Liver (tissue), 9 donors: ENCODE data around the gene WWOX. TPM values are rescaled to one million over a fixed set of nuclear protein-coding genes. Genes with fewer than 3 reads are reported as not detected.

Source experiments
- DNase-seq: peaks from one replicate; pipeline ENCODE4 v3.0.0-alpha.2; 2017; ENCODE audit warnings: low spot score
- H3K27ac ChIP-seq, 2 donors: one replicate each; pipeline ENCODE4 v1.7.0; 2013; ENCODE audit warnings: inconsistent platforms in 2 of 2, low read length in 2 of 2, control low read depth in 1 of 2, low read depth in 1 of 2, mild to moderate bottlenecking in 1 of 2
- H3K27me3 ChIP-seq, 4 donors: one replicate each; pipeline versions ENCODE4 v1.6.1 to v1.7.0; 2013; ENCODE audit warnings: low read length in 3 of 4, inconsistent platforms in 1 of 4, mild to moderate bottlenecking in 1 of 4, moderate library complexity in 1 of 4; ENCODE audit not compliant: control insufficient read depth in 4 of 4, insufficient read depth in 4 of 4
- H3K36me3 ChIP-seq, 4 donors: one replicate each; pipeline versions ENCODE4 v1.6.1 to v1.7.0; 2013; ENCODE audit warnings: low read length in 3 of 4, mild to moderate bottlenecking in 3 of 4, low read depth in 1 of 4, moderate library complexity in 1 of 4; ENCODE audit not compliant: control insufficient read depth in 4 of 4, insufficient read depth in 3 of 4
- H3K4me1 ChIP-seq, 4 donors: one replicate each; pipeline versions ENCODE4 v1.6.1 to v1.7.0; 2013; ENCODE audit warnings: low read length in 3 of 4, mild to moderate bottlenecking in 3 of 4, moderate library complexity in 1 of 4; ENCODE audit not compliant: control insufficient read depth in 4 of 4, insufficient read depth in 4 of 4
- H3K4me3 ChIP-seq, 3 donors: one replicate each; pipeline versions ENCODE4 v1.6.1 to v1.7.0; 2013; ENCODE audit warnings: low read length in 3 of 3, control low read depth in 1 of 3, low read depth in 1 of 3, mild to moderate bottlenecking in 1 of 3
- H3K9ac ChIP-seq, 2 donors: one replicate each; pipeline ENCODE4 v1.7.0; 2013; ENCODE audit warnings: low read length in 2 of 2, mild to moderate bottlenecking in 2 of 2, moderate library complexity in 2 of 2, control low read depth in 1 of 2, low read depth in 1 of 2
- H3K9me3 ChIP-seq, 4 donors: one replicate each; pipeline versions ENCODE4 v1.6.1 to v1.7.0; 2013; ENCODE audit warnings: low read length in 3 of 4; ENCODE audit not compliant: control insufficient read depth in 4 of 4
- ATF3 ChIP-seq: IDR thresholded peaks from 2 replicates; pipeline ENCODE4 v1.6.1; 2016; ENCODE audit warnings: antibody characterized with exemption
- CTCF ChIP-seq: fragments of 150-350 bp; IDR thresholded peaks from 2 replicates; pipeline ENCODE4 v1.5.1; 2017; ENCODE audit warnings: improper control_type of control experiment, low read depth, low read length; ENCODE audit not compliant: missing input control
- EGR1 ChIP-seq, 2 donors: IDR thresholded peaks; 2 replicates each; pipeline ENCODE4 v1.6.1; 2016 to 2018; ENCODE audit warnings: antibody characterized with exemption in 2 of 2, low read depth in 2 of 2
- FOXA1 ChIP-seq: IDR thresholded peaks from 2 replicates; pipeline ENCODE4 v1.6.1; 2016; ENCODE audit warnings: antibody characterized with exemption
- FOXA2 ChIP-seq: IDR thresholded peaks from 2 replicates; pipeline ENCODE4 v1.6.1; 2016; ENCODE audit warnings: antibody characterized with exemption
- GABPA ChIP-seq, 2 donors: IDR thresholded peaks in 1 of 2; conservative IDR thresholded peaks in 1 of 2; 2 replicates each; pipeline ENCODE4 v1.6.1; 2016; ENCODE audit warnings: antibody characterized with exemption in 2 of 2, mild to moderate bottlenecking in 1 of 2, moderate library complexity in 1 of 2
- HNF4A ChIP-seq, 2 donors: conservative IDR thresholded peaks; 2 replicates each; pipeline ENCODE4 v1.6.1; 2016; ENCODE audit warnings: antibody characterized with exemption in 2 of 2, mild to moderate bottlenecking in 2 of 2
- HNF4G ChIP-seq: IDR thresholded peaks from 2 replicates; pipeline ENCODE4 v1.6.1; 2016; ENCODE audit warnings: antibody characterized with exemption
- JUND ChIP-seq, 2 donors: IDR thresholded peaks; 2 replicates each; pipeline ENCODE4 v1.6.1; 2016; ENCODE audit warnings: antibody characterized with exemption in 2 of 2
- MAX ChIP-seq: IDR thresholded peaks from 2 replicates; pipeline ENCODE4 v1.6.1; 2016; ENCODE audit warnings: antibody characterized with exemption
- NR2F2 ChIP-seq: IDR thresholded peaks from 2 replicates; pipeline ENCODE4 v1.6.1; 2016; ENCODE audit warnings: antibody characterized with exemption
- RAD21 ChIP-seq, 2 donors: IDR thresholded peaks; 2 replicates each; pipeline ENCODE4 v1.6.1; 2016; ENCODE audit warnings: antibody characterized with exemption in 2 of 2, mild to moderate bottlenecking in 2 of 2
- REST ChIP-seq: IDR thresholded peaks from 2 replicates; pipeline ENCODE4 v1.6.1; 2016; ENCODE audit warnings: antibody characterized with exemption, mild to moderate bottlenecking
- RXRA ChIP-seq, 2 donors: IDR thresholded peaks; 2 replicates each; pipeline ENCODE4 v1.6.1; 2017 to 2018; ENCODE audit warnings: antibody characterized with exemption in 2 of 2, mild to moderate bottlenecking in 1 of 2
- SP1 ChIP-seq: IDR thresholded peaks from 2 replicates; pipeline ENCODE4 v1.6.1; 2018; ENCODE audit warnings: antibody characterized with exemption, mild to moderate bottlenecking
- TAF1 ChIP-seq: conservative IDR thresholded peaks from 2 replicates; pipeline ENCODE4 v1.6.1; 2016; ENCODE audit warnings: antibody characterized with exemption, mild to moderate bottlenecking
- YY1 ChIP-seq: IDR thresholded peaks from 2 replicates; pipeline ENCODE4 v1.6.1; 2016; ENCODE audit warnings: antibody characterized with exemption, mild to moderate bottlenecking
- ZBTB33 ChIP-seq: IDR thresholded peaks from 2 replicates; pipeline ENCODE4 v1.6.1; 2016; ENCODE audit warnings: antibody characterized with exemption
- WGBS: extraction: QIAGEN DNeasy Blood & Tissue Kit; methylation state at CpG from one replicate; pipeline ENCODE4 v1.1.7; 2013; 5-methylcytosine and 5-hydroxymethylcytosine counted together
- polyA plus RNA-seq, 2 donors: library from polyadenylated mRNA; stranded (reverse) in 1 of 2; unstranded in 1 of 2; fragments of 200-250 nt in 1 of 2; fragments of >200 nt in 1 of 2; fragmentation: Nextera tagmentation in 1 of 2; extraction: Ambion mirVana in 1 of 2; gene quantifications; one replicate each; pipeline versions ENCODE4 v1.2.1 to v1.2.3, GENCODE V29; 2013 to 2015
- total RNA-seq, 2 donors: library from RNA; depleted of rRNA; stranded (reverse); fragments of >200 nt; gene quantifications; one replicate each; pipeline ENCODE4 v1.2.3, GENCODE V29; 2014
- donor health status: healthy.
- donor health status: healthy.
- donor health status: healthy.
- donor health status: healthy.
- donor health status: healthy.

The WWOX gene
- total and polyA plus RNA-seq, 4 donors, result 9.8 to 46.0 (median 15.3) TPM

GRCh38 chr16:78704416-78704815, 605.0 kb downstream of the WWOX start:
- Histone ChIP-seq H3K4me1 (peaks cover 0 to 2% (median 0%) of the 10 kb centered on the region in 4 donors), H3K27me3 (no peaks in the 10 kb centered on the region), H3K4me3 (no peak overlapping the region), H3K36me3 (no peaks in the 10 kb centered on the region), H3K9ac (no peak overlapping the region), H3K27ac (no peak overlapping the region), H3K9me3 (peaks cover 0 to 3% (median 1%) of the 10 kb centered on the region in 4 donors)
- WGBS, result 82% methylated on average over 6 of the region's 6 CpGs
- TF ChIP-seq CTCF (no peak), RAD21 (IDR thresholded peaks at IDR 0.05) (no peak), YY1 (no peak), NR2F2 (no peak), FOXA2 (no peak), EGR1 (IDR thresholded peaks at IDR 0.05; ENCODE audit: low read depth in 2 of 2) (no peak), MAX (no peak), REST (no peak), SP1 (no peak), TAF1 (no peak), JUND (IDR thresholded peaks at IDR 0.05) (no peak), RXRA (IDR thresholded peaks at IDR 0.05) (no peak), HNF4G (no peak), HNF4A (conservative IDR thresholded peaks at IDR 0.05) (no peak), ATF3 (no peak), FOXA1 (no peak)
- DNase-seq, result no peak

- DNase-seq, result no peak
- H3K27ac ChIP-seq, result no peak overlapping the region
- H3K9me3 ChIP-seq, result peaks cover 0 to 3% (median 1%) of the 10 kb centered on the region in 4 donors
- no peak overlapping the region for H3K9ac ChIP-seq
- no peaks in the 10 kb centered on the region for H3K36me3 ChIP-seq
- no peak overlapping the region for H3K4me3 ChIP-seq
- 59% methylated on average over 2 of the region's 2 CpGs for WGBS
- no peaks in the 10 kb centered on the region for H3K27me3 ChIP-seq
- H3K4me1 ChIP-seq, result peaks cover 0 to 2% (median 0%) of the 10 kb centered on the region in 4 donors
- TF ChIP-seq EGR1 (IDR thresholded peaks at IDR 0.05; ENCODE audit: low read depth in 2 of 2) (no peak), MAX (no peak), FOXA2 (no peak), ZBTB33 (no peak), RXRA (IDR thresholded peaks at IDR 0.05) (no peak), RAD21 (IDR thresholded peaks at IDR 0.05) (peak; percentile 82 to 86), REST (no peak), GABPA (IDR thresholded peaks at IDR 0.05 in 1 of 2, conservative IDR thresholded peaks at IDR 0.05 in 1 of 2) (no peak), HNF4A (conservative IDR thresholded peaks at IDR 0.05) (no peak), HNF4G (no peak), CTCF (peak; percentile 51)
These were observed 606.2 kb downstream of the WWOX start for GRCh38 chr16:78705694-78706093.
